GM12801 (cell line): ENCODE results near the gene ETDA.
"Not testable (repeated sequence)": the region's sequence is repeated elsewhere in the genome, so short reads cannot be mapped to it uniquely, and the experiment has no call there.

Experiments used
- TF ChIP-seq, protein P1 (sequence below): IDR thresholded peaks from one replicate; pipeline ENCODE4 v1.5.1; 2011; ENCODE audit warnings: control low read depth; ENCODE audit not compliant: insufficient read length; ENCODE audit errors: extremely low read depth

The ETDA gene

GRCh38 chrX:135252011-135252518, at the start of gene ETDA:
TSS of gene ETDA (plus strand) at chrX:135252061. CDS start at chrX:135253277, 1,216 bp downstream.
- TF ChIP-seq, protein P1, sequence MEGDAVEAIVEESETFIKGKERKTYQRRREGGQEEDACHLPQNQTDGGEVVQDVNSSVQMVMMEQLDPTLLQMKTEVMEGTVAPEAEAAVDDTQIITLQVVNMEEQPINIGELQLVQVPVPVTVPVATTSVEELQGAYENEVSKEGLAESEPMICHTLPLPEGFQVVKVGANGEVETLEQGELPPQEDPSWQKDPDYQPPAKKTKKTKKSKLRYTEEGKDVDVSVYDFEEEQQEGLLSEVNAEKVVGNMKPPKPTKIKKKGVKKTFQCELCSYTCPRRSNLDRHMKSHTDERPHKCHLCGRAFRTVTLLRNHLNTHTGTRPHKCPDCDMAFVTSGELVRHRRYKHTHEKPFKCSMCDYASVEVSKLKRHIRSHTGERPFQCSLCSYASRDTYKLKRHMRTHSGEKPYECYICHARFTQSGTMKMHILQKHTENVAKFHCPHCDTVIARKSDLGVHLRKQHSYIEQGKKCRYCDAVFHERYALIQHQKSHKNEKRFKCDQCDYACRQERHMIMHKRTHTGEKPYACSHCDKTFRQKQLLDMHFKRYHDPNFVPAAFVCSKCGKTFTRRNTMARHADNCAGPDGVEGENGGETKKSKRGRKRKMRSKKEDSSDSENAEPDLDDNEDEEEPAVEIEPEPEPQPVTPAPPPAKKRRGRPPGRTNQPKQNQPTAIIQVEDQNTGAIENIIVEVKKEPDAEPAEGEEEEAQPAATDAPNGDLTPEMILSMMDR = not testable (repeated sequence)

GRCh38 chrX:135213200-135213844, 38.5 kb upstream of the ETDA start:
- TF ChIP-seq, protein P1 = no peak

- TF ChIP-seq, protein P1 = no peak
These were observed 5.1 kb downstream of the ETDA start for GRCh38 chrX:135256923-135257322.

DNA sequence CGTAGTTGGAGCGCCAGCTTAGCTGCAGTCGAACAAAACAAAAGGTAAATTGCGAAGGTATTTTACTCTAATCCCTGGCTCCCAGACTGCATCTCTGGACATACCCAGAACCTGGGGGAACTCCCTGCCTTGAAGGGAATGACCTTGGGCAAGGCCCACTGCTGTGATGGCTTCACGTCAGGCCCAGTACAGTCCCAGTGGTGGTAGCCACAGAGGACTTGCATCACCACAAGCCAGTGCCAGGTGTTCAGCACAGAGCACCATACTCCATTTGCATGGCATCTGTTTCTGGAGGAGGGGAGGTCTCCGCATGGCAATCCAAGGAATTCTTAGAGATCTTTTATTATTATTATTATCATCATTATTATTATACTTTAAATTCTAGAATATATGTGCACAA, 5.6 kb downstream of the ETDA start:
- TF ChIP-seq, protein P1 = no peak

GRCh38 chrX:135264206-135264605, 12.3 kb downstream of the ETDA start:
- TF ChIP-seq, protein P1 = no peak

- TF ChIP-seq, protein P1 = no peak
These were observed 21.3 kb downstream of the ETDA start for GRCh38 chrX:135273162-135273561.

GRCh38 chrX:135275973-135276372, 24.1 kb downstream of the ETDA start:
- TF ChIP-seq, protein P1 = no peak
